ENCODE measurements around the gene SMCO4.

GRCh38 chr11:93526641-93527583 is 16.3 kb downstream of the SMCO4 start:
- TF ChIP-seq CTCF (IDR thresholded peaks at IDR 0.05): no peak
- no peak for TF ChIP-seq POLR2A (IDR thresholded peaks at IDR 0.05)
- TF ChIP-seq EP300 (IDR thresholded peaks at IDR 0.05): no peak

Measured in sigmoid colon (tissue), 4 donors.